K562 (cell line): ENCODE results near the gene NLRP10. TPM values are rescaled to one million over a fixed set of nuclear protein-coding genes. Genes with fewer than 3 reads are reported as not detected.
A peak's percentile ranks its signal among the peaks of the same experiment; 100 is the strongest.

Experiments
- ARID2 ChIP-seq: fragments of 450-650 bp; IDR thresholded peaks from 2 replicates; pipeline ENCODE4 v1.6.1; 2017; ENCODE audit warnings: antibody characterized with exemption, mild to moderate bottlenecking
- ETS2 ChIP-seq: IDR thresholded peaks from 2 replicates; pipeline ENCODE4 v1.6.1; 2016; ENCODE audit warnings: borderline replicate concordance, missing genetic modification characterization, mild to moderate bottlenecking, moderate library complexity, missing compliant biosample characterization; ENCODE audit not compliant: poor library complexity, severe bottlenecking
- HNRNPK ChIP-seq: fragments of 200-400 bp; formaldehyde crosslinking; IDR thresholded peaks from one replicate; pipeline ENCODE4 v1.6.1; 2018; ENCODE audit warnings: mild to moderate bottlenecking, low read depth, low read length; ENCODE audit not compliant: poor library complexity, severe bottlenecking
- IFI16 ChIP-seq: fragments of 250-450 bp; sonication (Bioruptor Pico); IDR thresholded peaks from 2 replicates; pipeline ENCODE4 v2.1.2; 2022; ENCODE audit warnings: mild to moderate bottlenecking, inconsistent platforms
- KHSRP ChIP-seq: fragments of 450-650 bp; IDR thresholded peaks from 2 replicates; pipeline ENCODE4 v1.6.1; 2017
- KLF13 ChIP-seq: fragments of 450-650 bp; IDR thresholded peaks from 2 replicates; pipeline ENCODE4 v1.6.1; 2016; ENCODE audit warnings: missing genetic modification characterization, low read depth, mild to moderate bottlenecking, missing compliant biosample characterization, moderate library complexity, borderline replicate concordance
- KLF16 ChIP-seq: IDR thresholded peaks from 2 replicates; pipeline ENCODE4 v1.6.1; 2016; ENCODE audit warnings: antibody characterized with exemption
- POU5F1 ChIP-seq: fragments of 150-350 bp; IDR thresholded peaks from 2 replicates; pipeline ENCODE4 v1.6.1; 2014; ENCODE audit warnings: borderline replicate concordance, low read length, low read depth, mild to moderate bottlenecking; ENCODE audit not compliant: partially characterized antibody
- RAD51 ChIP-seq: fragments of 450-650 bp; IDR thresholded peaks from 2 replicates; pipeline ENCODE4 v1.7.1; 2016; ENCODE audit warnings: low read depth, mild to moderate bottlenecking, borderline replicate concordance
- SAFB ChIP-seq: fragments of 200-400 bp; formaldehyde crosslinking; IDR thresholded peaks from 2 replicates; pipeline ENCODE4 v1.6.1; 2017; ENCODE audit warnings: low read depth, low read length, borderline replicate concordance
- SAFB2 ChIP-seq: fragments of 200-400 bp; formaldehyde crosslinking; IDR thresholded peaks from 2 replicates; pipeline ENCODE4 v1.6.1; 2018; ENCODE audit warnings: borderline replicate concordance, low read length, low read depth, moderate library complexity; ENCODE audit not compliant: severe bottlenecking
- ZNF217 ChIP-seq: sonication (generic); formaldehyde crosslinking; IDR thresholded peaks from 2 replicates; pipeline ENCODE4 v1.8.0; 2022; ENCODE audit warnings: mild to moderate bottlenecking, missing genetic modification reagents
- ZNF316 ChIP-seq: fragments of 450-650 bp; IDR thresholded peaks from 2 replicates; pipeline ENCODE4 v1.6.1; 2016
- polyA plus RNA-seq, 8 experiments: library from polyadenylated mRNA; depleted of rRNA in 4 of 8; stranded (reverse) in 5 of 8; unstranded in 3 of 8; fragments of >200 nt; fragmentation: Nextera tagmentation in 2 of 8; fragmentation: Illumina TruSeq in 1 of 8; extraction: Ambion mirVana in 2 of 8; extraction: Trizol in 1 of 8; gene quantifications; 2 replicates each; pipeline versions ENCODE4 v1.2.1 to v1.2.3, GENCODE V29; 2011 to 2014; ENCODE audit warnings: inconsistent platforms in 1 of 8, missing spikeins in 1 of 8
- total RNA-seq, 7 experiments: library from RNA; depleted of rRNA in 6 of 7; stranded (reverse); fragments of >200 nt in 6 of 7; fragmentation: Illumina TruSeq in 2 of 7; extraction: Trizol in 2 of 7; gene quantifications; 2 replicates each; pipeline versions ENCODE4 v1.2.1 to v1.2.3, GENCODE V29; 2011 to 2021; ENCODE audit warnings: low replicate concordance in 1 of 7
- TF ChIP-seq, protein P1 (sequence below), 3 experiments: IDR thresholded peaks in 2 of 3; conservative IDR thresholded peaks in 1 of 3; 2 replicates each; pipeline ENCODE4 v1.5.1; 2011 to 2012; ENCODE audit warnings: low read length in 3 of 3, mild to moderate bottlenecking in 3 of 3, control low read depth in 2 of 3, improper control_type of control experiment in 1 of 3, inconsistent platforms in 1 of 3, low read depth in 1 of 3, mixed read lengths in 1 of 3, moderate library complexity in 1 of 3; ENCODE audit not compliant: insufficient read depth in 2 of 3
- TF ChIP-seq, protein P2 (sequence below), 2 experiments: fragments of 450-650 bp; formaldehyde crosslinking in 1 of 2; IDR thresholded peaks; 2 replicates each; pipeline versions ENCODE4 v1.4.0 to v1.6.1; 2014 to 2020; ENCODE audit warnings: mild to moderate bottlenecking in 2 of 2, borderline replicate concordance in 1 of 2, low read depth in 1 of 2
- TF ChIP-seq, protein P3 (sequence below): fragments of 450-650 bp; formaldehyde crosslinking; IDR thresholded peaks from 2 replicates; pipeline ENCODE4 v1.4.0; 2020; ENCODE audit warnings: mild to moderate bottlenecking, moderate library complexity

NLRP10 gene
- total and polyA plus RNA-seq, 9 of the 15 experiments (the other 6 are each of a cell fraction or from before 2014, with no cell fraction given) = 0.04 to 0.14 (median 0.09) TPM; not detected in 6

- TF ChIP-seq SAFB (no peak), RAD51 (no peak), ARID2 (peak; percentile 22; the same call in 1 of the 2 replicates), KLF13 (tag) (no peak), KHSRP (no peak), ZNF217 (CRISPR knock-in tag) (no peak), POU5F1 (no peak), SAFB2 (no peak), IFI16 (CRISPR knock-in tag) (no peak), HNRNPK (no peak), ZNF316 (no peak), ETS2 (tag) (no peak), KLF16 (peak; percentile 33; the same call in 1 of the 2 replicates)
- TF ChIP-seq, protein P1, sequence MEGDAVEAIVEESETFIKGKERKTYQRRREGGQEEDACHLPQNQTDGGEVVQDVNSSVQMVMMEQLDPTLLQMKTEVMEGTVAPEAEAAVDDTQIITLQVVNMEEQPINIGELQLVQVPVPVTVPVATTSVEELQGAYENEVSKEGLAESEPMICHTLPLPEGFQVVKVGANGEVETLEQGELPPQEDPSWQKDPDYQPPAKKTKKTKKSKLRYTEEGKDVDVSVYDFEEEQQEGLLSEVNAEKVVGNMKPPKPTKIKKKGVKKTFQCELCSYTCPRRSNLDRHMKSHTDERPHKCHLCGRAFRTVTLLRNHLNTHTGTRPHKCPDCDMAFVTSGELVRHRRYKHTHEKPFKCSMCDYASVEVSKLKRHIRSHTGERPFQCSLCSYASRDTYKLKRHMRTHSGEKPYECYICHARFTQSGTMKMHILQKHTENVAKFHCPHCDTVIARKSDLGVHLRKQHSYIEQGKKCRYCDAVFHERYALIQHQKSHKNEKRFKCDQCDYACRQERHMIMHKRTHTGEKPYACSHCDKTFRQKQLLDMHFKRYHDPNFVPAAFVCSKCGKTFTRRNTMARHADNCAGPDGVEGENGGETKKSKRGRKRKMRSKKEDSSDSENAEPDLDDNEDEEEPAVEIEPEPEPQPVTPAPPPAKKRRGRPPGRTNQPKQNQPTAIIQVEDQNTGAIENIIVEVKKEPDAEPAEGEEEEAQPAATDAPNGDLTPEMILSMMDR (IDR thresholded peaks at IDR 0.05 in 2 of 3, conservative IDR thresholded peaks at IDR 0.05 in 1 of 3; ENCODE audit: insufficient read depth in 2 of 3, low read depth in 1 of 3, low read length in 3 of 3) = peak; percentile 84 to 91 (median 86)
- TF ChIP-seq, protein P2, sequence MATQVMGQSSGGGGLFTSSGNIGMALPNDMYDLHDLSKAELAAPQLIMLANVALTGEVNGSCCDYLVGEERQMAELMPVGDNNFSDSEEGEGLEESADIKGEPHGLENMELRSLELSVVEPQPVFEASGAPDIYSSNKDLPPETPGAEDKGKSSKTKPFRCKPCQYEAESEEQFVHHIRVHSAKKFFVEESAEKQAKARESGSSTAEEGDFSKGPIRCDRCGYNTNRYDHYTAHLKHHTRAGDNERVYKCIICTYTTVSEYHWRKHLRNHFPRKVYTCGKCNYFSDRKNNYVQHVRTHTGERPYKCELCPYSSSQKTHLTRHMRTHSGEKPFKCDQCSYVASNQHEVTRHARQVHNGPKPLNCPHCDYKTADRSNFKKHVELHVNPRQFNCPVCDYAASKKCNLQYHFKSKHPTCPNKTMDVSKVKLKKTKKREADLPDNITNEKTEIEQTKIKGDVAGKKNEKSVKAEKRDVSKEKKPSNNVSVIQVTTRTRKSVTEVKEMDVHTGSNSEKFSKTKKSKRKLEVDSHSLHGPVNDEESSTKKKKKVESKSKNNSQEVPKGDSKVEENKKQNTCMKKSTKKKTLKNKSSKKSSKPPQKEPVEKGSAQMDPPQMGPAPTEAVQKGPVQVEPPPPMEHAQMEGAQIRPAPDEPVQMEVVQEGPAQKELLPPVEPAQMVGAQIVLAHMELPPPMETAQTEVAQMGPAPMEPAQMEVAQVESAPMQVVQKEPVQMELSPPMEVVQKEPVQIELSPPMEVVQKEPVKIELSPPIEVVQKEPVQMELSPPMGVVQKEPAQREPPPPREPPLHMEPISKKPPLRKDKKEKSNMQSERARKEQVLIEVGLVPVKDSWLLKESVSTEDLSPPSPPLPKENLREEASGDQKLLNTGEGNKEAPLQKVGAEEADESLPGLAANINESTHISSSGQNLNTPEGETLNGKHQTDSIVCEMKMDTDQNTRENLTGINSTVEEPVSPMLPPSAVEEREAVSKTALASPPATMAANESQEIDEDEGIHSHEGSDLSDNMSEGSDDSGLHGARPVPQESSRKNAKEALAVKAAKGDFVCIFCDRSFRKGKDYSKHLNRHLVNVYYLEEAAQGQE (IDR thresholded peaks at IDR 0.05; ENCODE audit: borderline replicate concordance) = peak; percentile 62; the same call in 1 of the 2 replicates
- TF ChIP-seq, protein P2 (CRISPR knock-in tag; IDR thresholded peaks at IDR 0.05; ENCODE audit: low read depth) = no peak
- TF ChIP-seq, protein P3, sequence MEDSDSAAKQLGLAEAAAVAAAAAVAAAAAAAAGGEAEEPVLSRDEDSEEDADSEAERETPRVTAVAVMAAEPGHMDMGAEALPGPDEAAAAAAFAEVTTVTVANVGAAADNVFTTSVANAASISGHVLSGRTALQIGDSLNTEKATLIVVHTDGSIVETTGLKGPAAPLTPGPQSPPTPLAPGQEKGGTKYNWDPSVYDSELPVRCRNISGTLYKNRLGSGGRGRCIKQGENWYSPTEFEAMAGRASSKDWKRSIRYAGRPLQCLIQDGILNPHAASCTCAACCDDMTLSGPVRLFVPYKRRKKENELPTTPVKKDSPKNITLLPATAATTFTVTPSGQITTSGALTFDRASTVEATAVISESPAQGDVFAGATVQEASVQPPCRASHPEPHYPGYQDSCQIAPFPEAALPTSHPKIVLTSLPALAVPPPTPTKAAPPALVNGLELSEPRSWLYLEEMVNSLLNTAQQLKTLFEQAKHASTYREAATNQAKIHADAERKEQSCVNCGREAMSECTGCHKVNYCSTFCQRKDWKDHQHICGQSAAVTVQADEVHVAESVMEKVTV (CRISPR knock-in tag) = peak; percentile 89
These were observed 41.2 kb upstream of the NLRP10 start (continued) for GRCh38 chr11:8006349-8006977.
